COLO668 (cell line): ENCODE measurements around the gene MOK.

Source experiments
- DNase-seq: peaks from one replicate; lab custom pipeline; 2025; ENCODE audit not compliant: unreplicated experiment; lab: John Stamatoyannopoulos, UW

The MOK gene

GRCh38 chr14:102208741-102209140 lies 96.2 kb downstream of the MOK start:
- no peak for DNase-seq

GRCh38 chr14:102207831-102208365 lies 97.1 kb downstream of the MOK start:
- DNase-seq, result no peak

GRCh38 chr14:102206918-102207317 lies 98.0 kb downstream of the MOK start:
- DNase-seq, result no peak

GRCh38 chr14:102205560-102205959 lies 99.4 kb downstream of the MOK start:
- DNase-seq, result no peak

- no peak for DNase-seq
Measured at GRCh38 chr14:102203382-102203781, 101.6 kb downstream of the MOK start.

- no peak for DNase-seq
Measured at GRCh38 chr14:102202944-102203343, 102.0 kb downstream of the MOK start.

GRCh38 chr14:102201776-102202175 lies 103.2 kb downstream of the MOK start:
- no peak for DNase-seq

- no peak for DNase-seq
Measured at GRCh38 chr14:102201353-102201738, 103.6 kb downstream of the MOK start.

GRCh38 chr14:102200690-102201352 lies 104.1 kb downstream of the MOK start:
- no peak for DNase-seq

- DNase-seq, result no peak
Measured at GRCh38 chr14:102197317-102197853, 107.6 kb downstream of the MOK start.

GRCh38 chr14:102196902-102197230 lies 108.1 kb downstream of the MOK start:
- DNase-seq, result no peak

GRCh38 chr14:102196039-102196901 lies 108.7 kb downstream of the MOK start:
- no peak for DNase-seq

GRCh38 chr14:102195446-102195845 lies 109.5 kb downstream of the MOK start:
- no peak for DNase-seq

- DNase-seq, result no peak
Measured at GRCh38 chr14:102194856-102195255, 110.1 kb downstream of the MOK start.

- DNase-seq, result no peak
Measured at GRCh38 chr14:102192840-102193502, 112.0 kb downstream of the MOK start.

- no peak for DNase-seq
Measured at GRCh38 chr14:102189874-102190273, 115.1 kb downstream of the MOK start.

GRCh38 chr14:102188187-102188586 lies 116.8 kb downstream of the MOK start:
- no peak for DNase-seq

GRCh38 chr14:102187568-102188001 lies 117.4 kb downstream of the MOK start:
- DNase-seq, result no peak

- DNase-seq, result no peak
Measured at GRCh38 chr14:102187044-102187443, 117.9 kb downstream of the MOK start.

GRCh38 chr14:102185360-102185759 lies 119.6 kb downstream of the MOK start:
- peak; percentile 84 for DNase-seq

- no peak for DNase-seq
Measured at GRCh38 chr14:102184316-102185035, 120.5 kb downstream of the MOK start.
